ENCODE measurements around the gene KRT82. TPM values are rescaled to one million over a fixed set of nuclear protein-coding genes. Genes with fewer than 3 reads are reported as not detected.

KRT82 gene
- total RNA-seq, 2 donors from 2014 or later, result not detected

DNA sequence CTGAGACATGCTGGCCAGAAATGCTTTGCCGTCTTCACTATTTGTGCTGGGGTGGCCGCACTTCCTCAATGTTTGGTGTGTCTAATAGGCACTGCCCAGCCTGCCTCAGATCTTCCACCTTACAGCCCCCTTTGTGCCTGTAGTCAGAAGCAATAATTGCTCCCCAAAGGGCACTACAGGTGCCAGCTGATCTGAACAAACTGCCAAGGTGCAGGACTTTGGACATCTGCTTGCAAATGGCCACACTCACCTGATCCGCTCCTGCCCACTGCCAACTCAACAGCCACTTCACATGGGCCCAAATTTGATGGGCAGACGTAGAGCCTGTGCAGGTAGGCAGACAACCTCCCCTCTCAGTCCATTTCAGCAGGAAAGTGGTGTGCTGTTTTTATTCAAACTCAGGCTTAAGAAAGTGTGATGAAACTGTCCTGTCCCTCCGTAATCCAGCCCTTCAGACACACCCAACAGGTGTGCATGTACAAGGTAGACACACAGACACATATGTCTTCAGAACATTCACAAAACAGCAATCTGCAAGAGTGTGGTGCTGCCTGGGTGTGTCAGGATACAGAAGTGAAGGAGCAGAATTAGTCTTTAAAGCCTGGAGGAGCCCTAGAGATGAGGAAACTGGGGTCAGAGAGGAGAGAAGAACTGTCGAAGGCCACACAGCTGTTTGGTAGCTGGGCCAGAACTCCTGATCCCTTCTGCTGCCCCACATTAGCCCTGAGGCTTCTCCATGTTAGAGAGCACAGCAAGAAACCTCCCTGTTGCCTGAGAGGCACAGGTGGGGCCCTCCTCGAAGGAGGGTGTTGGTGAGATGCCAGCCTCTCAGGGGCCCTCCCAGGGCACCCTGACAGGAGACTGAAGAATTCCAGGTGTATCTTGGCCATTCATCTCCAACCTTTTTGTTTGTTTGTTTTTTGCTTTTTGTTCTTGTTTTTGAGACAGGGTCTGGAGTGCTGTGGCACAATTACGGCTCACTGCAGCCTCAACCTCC is 32.5 kb upstream of the KRT82 start:
- H3K4me3 Mint-ChIP-seq, result no peak overlapping the region
- DNase-seq, result peak; percentile 32
- H3K36me3 Mint-ChIP-seq (ENCODE audit: low read depth), result no peaks in the 10 kb centered on the region
- H3K4me1 ChIP-seq (ENCODE audit: control insufficient read depth, insufficient read depth, low read length), result no peaks in the 10 kb centered on the region
- H3K9me3 Mint-ChIP-seq, result no peaks in the 10 kb centered on the region
- no peak overlapping the region for H3K9ac ChIP-seq (ENCODE audit: extremely low read depth, low read length, poor library complexity, severe bottlenecking)
- H3K27me3 ChIP-seq (ENCODE audit: control insufficient read depth, insufficient read depth, low read length, poor library complexity, severe bottlenecking), result no peaks in the 10 kb centered on the region
- H3K27me3 Mint-ChIP-seq (ENCODE audit: insufficient read depth), result peaks cover 2% of the 10 kb centered on the region
- no peak overlapping the region for H3K4me3 ChIP-seq (ENCODE audit: low read length)
- no peaks in the 10 kb centered on the region for H3K9me3 ChIP-seq (ENCODE audit: control insufficient read depth, low read length)
- peaks cover 4% of the 10 kb centered on the region for H3K4me1 Mint-ChIP-seq
- TF ChIP-seq, protein P1, sequence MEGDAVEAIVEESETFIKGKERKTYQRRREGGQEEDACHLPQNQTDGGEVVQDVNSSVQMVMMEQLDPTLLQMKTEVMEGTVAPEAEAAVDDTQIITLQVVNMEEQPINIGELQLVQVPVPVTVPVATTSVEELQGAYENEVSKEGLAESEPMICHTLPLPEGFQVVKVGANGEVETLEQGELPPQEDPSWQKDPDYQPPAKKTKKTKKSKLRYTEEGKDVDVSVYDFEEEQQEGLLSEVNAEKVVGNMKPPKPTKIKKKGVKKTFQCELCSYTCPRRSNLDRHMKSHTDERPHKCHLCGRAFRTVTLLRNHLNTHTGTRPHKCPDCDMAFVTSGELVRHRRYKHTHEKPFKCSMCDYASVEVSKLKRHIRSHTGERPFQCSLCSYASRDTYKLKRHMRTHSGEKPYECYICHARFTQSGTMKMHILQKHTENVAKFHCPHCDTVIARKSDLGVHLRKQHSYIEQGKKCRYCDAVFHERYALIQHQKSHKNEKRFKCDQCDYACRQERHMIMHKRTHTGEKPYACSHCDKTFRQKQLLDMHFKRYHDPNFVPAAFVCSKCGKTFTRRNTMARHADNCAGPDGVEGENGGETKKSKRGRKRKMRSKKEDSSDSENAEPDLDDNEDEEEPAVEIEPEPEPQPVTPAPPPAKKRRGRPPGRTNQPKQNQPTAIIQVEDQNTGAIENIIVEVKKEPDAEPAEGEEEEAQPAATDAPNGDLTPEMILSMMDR (conservative IDR thresholded peaks at IDR 0.05), result no peak
- no peak overlapping the region for H3K27ac ChIP-seq (ENCODE audit: low read depth, low read length)
- H3K27ac Mint-ChIP-seq, result no peak overlapping the region
- no peaks in the 10 kb centered on the region for H3K36me3 ChIP-seq (ENCODE audit: control insufficient read depth, insufficient read depth, low read length)
- WGBS, 2 experiments (ENCODE audit: insufficient coverage in 1 of 2, insufficient read length in 1 of 2), result 92 to 96% methylated on average over 5 to 8 of the region's 8 CpGs

- Histone ChIP-seq H3K4me3 (ENCODE audit: low read length) (no peak overlapping the region), H3K27ac (ENCODE audit: low read depth, low read length) (no peak overlapping the region), H3K36me3 (ENCODE audit: control insufficient read depth, insufficient read depth, low read length) (no peaks in the 10 kb centered on the region), H3K27me3 (ENCODE audit: control insufficient read depth, insufficient read depth, low read length, poor library complexity, severe bottlenecking) (no peaks in the 10 kb centered on the region), H3K4me1 (ENCODE audit: control insufficient read depth, insufficient read depth, low read length) (no peaks in the 10 kb centered on the region), H3K9me3 (ENCODE audit: control insufficient read depth, low read length) (no peaks in the 10 kb centered on the region), H3K9ac (ENCODE audit: extremely low read depth, low read length, poor library complexity, severe bottlenecking) (no peak overlapping the region)
- TF ChIP-seq, protein P1 (conservative IDR thresholded peaks at IDR 0.05), result no peak
- H3K27me3 Mint-ChIP-seq (ENCODE audit: insufficient read depth), result peaks cover 6% of the 10 kb centered on the region
- DNase-seq, result peak; percentile 46
- peaks cover 1% of the 10 kb centered on the region for H3K4me1 Mint-ChIP-seq
- 87 to 89% methylated on average over 5 to 9 of the region's 9 CpGs for WGBS, 2 experiments (ENCODE audit: insufficient coverage in 1 of 2, insufficient read length in 1 of 2)
- H3K27ac Mint-ChIP-seq, result no peak overlapping the region
- no peaks in the 10 kb centered on the region for H3K36me3 Mint-ChIP-seq (ENCODE audit: low read depth)
- no peaks in the 10 kb centered on the region for H3K9me3 Mint-ChIP-seq
- no peak overlapping the region for H3K4me3 Mint-ChIP-seq
Observed at GRCh38 chr12:52437508-52437907, 31.4 kb upstream of the KRT82 start.

DNA sequence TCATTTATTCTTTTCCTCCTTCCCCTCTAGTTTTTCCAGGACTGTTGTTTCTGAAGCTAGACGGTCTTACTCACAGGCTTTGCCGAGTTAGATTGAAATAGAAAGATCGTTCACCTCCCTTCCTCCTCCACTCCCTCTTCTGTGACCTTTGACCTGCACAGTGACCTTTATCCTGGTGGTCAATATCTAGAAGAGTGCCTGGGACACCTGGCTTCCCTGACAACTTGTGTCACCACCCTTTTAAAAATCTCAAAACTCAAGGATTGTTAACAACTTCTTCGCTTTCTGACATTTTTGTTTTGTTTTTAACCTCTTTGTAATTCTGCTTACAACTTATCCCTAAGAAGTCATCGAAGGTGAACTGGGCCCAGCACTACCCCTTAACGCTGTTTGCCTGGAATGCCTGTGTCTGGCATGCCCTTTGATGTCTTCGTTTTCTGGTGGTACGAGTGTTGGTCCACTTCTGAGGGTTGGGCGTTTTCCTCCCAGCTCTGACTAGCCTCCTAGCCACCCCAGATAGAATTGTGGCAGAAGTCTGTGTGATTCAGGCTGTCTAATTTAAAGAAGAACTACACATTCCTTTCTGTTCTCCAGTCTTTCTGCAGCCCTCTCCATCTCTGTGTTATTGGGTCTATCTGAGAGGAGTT is 30.8 kb upstream of the KRT82 start:
- H3K4me3 Mint-ChIP-seq, result no peak overlapping the region
- Histone ChIP-seq H3K9ac (ENCODE audit: extremely low read depth, low read length, poor library complexity, severe bottlenecking) (no peak overlapping the region), H3K4me3 (ENCODE audit: low read length) (no peak overlapping the region), H3K36me3 (ENCODE audit: control insufficient read depth, insufficient read depth, low read length) (no peaks in the 10 kb centered on the region), H3K4me1 (ENCODE audit: control insufficient read depth, insufficient read depth, low read length) (no peaks in the 10 kb centered on the region), H3K27me3 (ENCODE audit: control insufficient read depth, insufficient read depth, low read length, poor library complexity, severe bottlenecking) (no peaks in the 10 kb centered on the region), H3K27ac (ENCODE audit: low read depth, low read length) (no peak overlapping the region), H3K9me3 (ENCODE audit: control insufficient read depth, low read length) (no peaks in the 10 kb centered on the region)
- TF ChIP-seq, protein P1 (conservative IDR thresholded peaks at IDR 0.05), result no peak
- H3K27ac Mint-ChIP-seq, result no peak overlapping the region
- H3K36me3 Mint-ChIP-seq (ENCODE audit: low read depth), result no peaks in the 10 kb centered on the region
- DNase-seq, result peak; percentile 24
- no peaks in the 10 kb centered on the region for H3K4me1 Mint-ChIP-seq
- WGBS, 2 experiments (ENCODE audit: insufficient coverage in 1 of 2, insufficient read length in 1 of 2), result 81 to 88% methylated on average over 8 to 9 of the region's 9 CpGs
- H3K27me3 Mint-ChIP-seq (ENCODE audit: insufficient read depth), result peaks cover 6% of the 10 kb centered on the region
- H3K9me3 Mint-ChIP-seq, result no peaks in the 10 kb centered on the region

All from endodermal cell (in vitro differentiated cells).